HT-29 (cell line): ENCODE results near the gene CIDEB. TPM values are rescaled to one million over a fixed set of nuclear protein-coding genes. Genes with fewer than 3 reads are reported as not detected.

Source experiments
- DNase-seq: peaks from one replicate; pipeline ENCODE4 v3.0.0-alpha.2; 2015; ENCODE audit warnings: low spot score
- small RNA-seq: library from RNA; depleted of rRNA; stranded (forward); fragments of <200 nt; gene quantifications from one replicate; pipeline ENCODE3, GENCODE V24; 2014
- total RNA-seq: library from RNA; depleted of rRNA; stranded (reverse); fragments of >200 nt; shearing (Covaris generic); gene quantifications from 2 replicates; pipeline ENCODE4 v1.2.3, GENCODE V29; 2014; rRNA removed

Gene CIDEB
- total RNA-seq, 1 experiment from 2014 or later: 2.3 TPM

- DNase-seq: no peak
These were observed 52.3 kb downstream of the CIDEB start for GRCh38 chr14:24255438-24255837.

Small RNA genes lying within 50 kb of the gene (small RNA-seq; reads per million reads assigned to genes)
- not detected for gene RF00026

Other genes with a start within 250 kb of the CIDEB start
- gene CPNE6, start 236.4 kb downstream of the CIDEB start, total RNA-seq: not detected in 2 replicates
- gene PCK2, start 213.7 kb downstream of the CIDEB start, total RNA-seq: 30.5 and 36.1 TPM in 2 replicates
- 75.8 and 81.2 TPM in 2 replicates for gene DCAF11, start 193.2 kb downstream of the CIDEB start, total RNA-seq
- 4.5 and 6.5 TPM in 2 replicates for gene NRL, start 193.0 kb downstream of the CIDEB start, total RNA-seq
- 0.13 and 0.74 TPM in 2 replicates for gene FITM1, start 177.3 kb downstream of the CIDEB start, total RNA-seq
- 164 and 172 TPM in 2 replicates for gene PSME1, start 171.8 kb downstream of the CIDEB start, total RNA-seq
- 52.4 and 63.9 TPM in 2 replicates for gene EMC9, start 166.4 kb downstream of the CIDEB start, total RNA-seq
- gene PSME2, start 161.4 kb downstream of the CIDEB start, total RNA-seq: 175 and 210 TPM in 2 replicates
- gene RNF31, start 160.5 kb downstream of the CIDEB start, total RNA-seq: 62.3 and 67.8 TPM in 2 replicates
- gene IRF9, start 146.7 kb downstream of the CIDEB start, total RNA-seq: 49.6 and 69.8 TPM in 2 replicates
- 3.4 and 14.0 TPM in 2 replicates for gene REC8, start 135.9 kb downstream of the CIDEB start, total RNA-seq
- 110 and 182 TPM in 2 replicates for gene IPO4, start 119.2 kb downstream of the CIDEB start, total RNA-seq
- gene TM9SF1, start 112.5 kb downstream of the CIDEB start, total RNA-seq: 41.4 and 44.4 TPM in 2 replicates
- not detected in 2 replicates for gene TSSK4, start 102.3 kb downstream of the CIDEB start, total RNA-seq
- gene CHMP4A, start 94.5 kb downstream of the CIDEB start, total RNA-seq: 18.8 and 26.4 TPM in 2 replicates
- gene MDP1, start 91.9 kb downstream of the CIDEB start, total RNA-seq: 9.8 and 16.3 TPM in 2 replicates
- gene NEDD8, start 75.6 kb downstream of the CIDEB start, total RNA-seq: 104 and 143 TPM in 2 replicates
- 37.3 and 40.6 TPM in 2 replicates for gene GMPR2, start 75.0 kb downstream of the CIDEB start, total RNA-seq
- 29.1 and 35.9 TPM in 2 replicates for gene TINF2, start 65.4 kb downstream of the CIDEB start, total RNA-seq
- 2.2 and 2.8 TPM in 2 replicates for gene TGM1, start 44.8 kb downstream of the CIDEB start, total RNA-seq
- 32.1 and 34.4 TPM in 2 replicates for gene RABGGTA, start 36.4 kb downstream of the CIDEB start, total RNA-seq
- 19.7 and 20.1 TPM in 2 replicates for gene DHRS1, start 8.2 kb downstream of the CIDEB start, total RNA-seq
- 26.8 and 27.7 TPM in 2 replicates for gene NOP9, start 8.1 kb downstream of the CIDEB start, total RNA-seq
- 13.3 and 16.5 TPM in 2 replicates for gene LTB4R2, start 2.2 kb upstream of the CIDEB start, total RNA-seq
- gene LTB4R, start 3.5 kb upstream of the CIDEB start, total RNA-seq: 9.8 and 10.6 TPM in 2 replicates
- 1.6 and 2.9 TPM in 2 replicates for gene ADCY4, start 27.1 kb upstream of the CIDEB start, total RNA-seq
- 20.7 and 24.9 TPM in 2 replicates for gene RIPK3, start 32.0 kb upstream of the CIDEB start, total RNA-seq
- 2.9 and 4.3 TPM in 2 replicates for gene NFATC4, start 60.2 kb upstream of the CIDEB start, total RNA-seq
- gene NYNRIN, start 91.0 kb upstream of the CIDEB start, total RNA-seq: 21.3 and 25.1 TPM in 2 replicates
- 0.70 and 2.5 TPM in 2 replicates for gene CBLN3, start 121.7 kb upstream of the CIDEB start, total RNA-seq
- 60.6 and 72.2 TPM in 2 replicates for gene KHNYN, start 122.0 kb upstream of the CIDEB start, total RNA-seq
- gene SDR39U1, start 134.8 kb upstream of the CIDEB start, total RNA-seq: 25.5 and 32.6 TPM in 2 replicates
- gene CMA1, start 200.3 kb upstream of the CIDEB start, total RNA-seq: not detected in 2 replicates